Activated naive CD4-positive, alpha-beta T cell (primary cell): Measurements from ENCODE around the gene HSD11B2.

Experiments
- DNase-seq, 4 experiments: peaks; one replicate each; lab custom pipeline; 2025; lab: John Stamatoyannopoulos, UW

The HSD11B2 gene

GRCh38 chr16:67451704-67452435 is 20.9 kb downstream of the HSD11B2 start:
- DNase-seq, result no peak

DNA sequence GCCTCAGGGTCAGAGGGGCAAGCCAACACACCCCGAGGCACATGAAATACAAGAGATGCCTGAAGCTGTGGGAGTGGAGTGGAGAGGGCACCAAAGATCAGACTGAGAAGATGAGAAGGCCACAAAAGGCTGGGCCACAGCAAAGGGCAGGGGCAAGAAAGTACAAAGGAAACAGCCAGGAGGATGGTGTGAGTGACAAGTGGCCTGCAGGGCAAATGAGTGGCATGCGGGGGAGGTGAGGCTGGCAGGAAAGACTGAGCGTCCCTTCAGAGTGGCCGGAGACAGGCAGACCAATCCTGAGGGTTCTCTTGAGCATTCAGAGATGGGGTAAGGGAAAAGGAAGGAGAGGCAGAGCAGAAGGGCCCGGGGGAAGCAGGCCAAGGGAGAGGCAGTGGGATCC is 23.2 kb downstream of the HSD11B2 start:
- no peak for DNase-seq

DNA sequence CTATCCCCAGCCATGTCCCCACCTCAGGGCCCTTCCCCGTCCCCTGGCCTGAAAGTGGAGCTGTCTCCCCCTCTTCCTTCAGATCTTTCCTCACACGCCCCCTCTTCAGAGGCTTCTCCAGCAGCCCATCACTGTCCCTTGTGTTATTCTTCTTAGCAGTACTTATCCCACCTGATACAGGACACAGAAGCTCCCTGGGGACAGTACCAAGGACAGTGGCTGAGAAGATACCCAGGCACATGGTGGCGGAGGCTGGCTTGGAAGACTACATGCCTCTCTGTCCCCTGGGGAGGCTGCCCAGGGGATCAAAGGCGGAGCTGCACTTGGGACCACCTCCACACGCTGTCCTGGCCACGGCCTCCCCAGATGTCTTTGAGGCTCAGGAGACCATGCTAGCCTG is 23.9 kb downstream of the HSD11B2 start:
- DNase-seq, result no peak

- DNase-seq, result no peak
Observed at GRCh38 chr16:67456391-67457081, 25.6 kb downstream of the HSD11B2 start.

- no peak for DNase-seq
Observed at GRCh38 chr16:67457611-67458010, 26.7 kb downstream of the HSD11B2 start.

DNA sequence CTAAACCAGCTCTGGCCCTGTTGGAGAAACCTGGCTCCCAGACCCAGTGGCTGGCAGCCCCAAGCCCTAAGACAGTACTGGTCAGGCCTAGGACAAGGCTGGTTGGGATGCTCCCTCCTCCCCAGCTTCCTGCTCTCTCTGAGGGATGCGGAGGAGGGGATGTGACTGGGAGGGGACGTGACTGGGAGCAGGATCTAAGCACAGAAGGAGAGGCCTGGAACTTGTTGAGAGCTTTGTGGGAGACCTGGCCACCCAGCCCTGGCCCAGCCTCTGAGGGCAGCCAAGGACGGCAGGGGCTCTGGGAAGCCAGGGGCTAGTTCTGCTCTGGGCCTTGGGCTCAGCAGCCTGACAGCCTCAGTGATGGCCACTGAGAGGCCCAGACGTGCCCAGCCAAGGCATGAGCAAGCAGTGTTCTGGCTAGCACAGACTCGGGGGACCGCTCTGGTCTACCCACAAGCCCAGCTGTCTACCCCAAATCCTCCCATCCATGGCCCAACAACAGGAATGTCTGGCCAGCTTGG is 27.3 kb downstream of the HSD11B2 start:
- DNase-seq, result no peak

DNA sequence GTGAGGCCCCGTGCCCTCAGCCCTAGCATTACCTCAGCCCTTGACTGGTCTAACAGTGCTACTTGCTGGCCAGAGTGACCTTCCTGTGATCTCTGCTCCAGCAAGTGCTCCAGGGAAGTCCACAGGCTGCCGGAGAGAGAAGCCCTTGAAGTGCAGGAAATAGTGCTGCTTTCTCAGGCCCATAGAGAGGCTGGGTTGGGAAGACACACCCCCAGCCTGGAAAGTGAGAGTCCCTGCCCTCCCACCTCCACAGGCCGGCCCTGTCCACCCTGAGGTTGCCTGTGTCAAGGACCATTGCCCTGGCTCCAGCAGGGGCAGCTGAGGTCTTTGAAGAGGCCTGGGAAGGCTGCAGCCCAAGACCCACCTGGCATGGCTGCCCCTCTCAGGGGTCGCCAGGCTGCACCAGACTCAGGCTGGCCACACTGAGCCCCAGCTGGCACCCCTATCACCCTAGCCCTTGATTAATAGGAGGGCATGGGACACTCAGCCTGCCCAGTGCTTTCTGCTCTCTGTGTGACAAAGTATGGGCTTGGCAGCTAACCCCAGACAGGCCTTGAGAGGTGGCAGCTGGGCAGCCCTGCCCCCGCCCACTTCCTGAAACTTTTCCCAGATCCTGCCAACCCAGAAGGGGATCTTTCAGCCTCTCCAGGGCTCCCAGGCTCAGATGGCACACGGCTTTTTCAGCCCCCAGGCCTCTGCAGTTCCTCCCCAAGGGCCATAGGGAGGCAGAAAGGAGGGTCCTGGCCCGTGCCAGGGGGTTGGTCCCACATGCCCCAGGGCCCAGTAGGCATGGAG is 28.3 kb downstream of the HSD11B2 start:
- no peak for DNase-seq

DNA sequence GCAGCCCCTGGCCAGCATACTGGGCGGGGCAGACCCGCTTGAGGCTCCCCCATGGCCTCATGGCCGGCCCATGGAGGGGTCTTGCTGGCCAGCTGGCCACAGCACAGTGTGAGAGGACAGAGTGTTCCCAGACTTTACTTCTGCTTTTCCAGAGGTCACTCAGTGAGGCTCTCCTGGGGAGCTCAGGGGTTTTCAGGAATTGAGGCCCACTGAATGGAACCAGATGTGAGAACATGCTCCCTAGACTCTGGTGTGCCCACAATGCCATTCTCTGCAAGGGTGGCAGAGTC is 28.9 kb downstream of the HSD11B2 start:
- DNase-seq, result no peak

DNA sequence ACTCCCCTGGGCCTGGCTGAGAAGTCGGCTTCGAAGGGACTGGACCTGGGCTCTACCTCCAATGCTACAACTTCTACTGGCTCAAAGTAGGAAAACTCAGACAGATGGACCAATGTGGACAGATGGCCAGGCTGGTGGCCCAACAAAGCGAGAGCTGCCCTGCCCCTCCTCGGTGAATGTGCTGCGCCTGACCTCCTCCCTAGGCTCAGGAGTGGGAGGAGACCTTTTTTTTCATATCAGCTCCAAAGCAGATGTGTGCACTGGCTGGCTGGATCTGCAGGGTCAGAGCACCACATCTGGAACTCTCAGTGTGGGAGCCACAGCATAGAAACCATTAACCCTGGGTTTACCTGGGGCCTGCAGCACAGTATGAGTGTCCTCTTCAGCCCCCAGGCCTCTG is 29.2 kb downstream of the HSD11B2 start:
- DNase-seq, result no peak

GRCh38 chr16:67460961-67461360 is 30.0 kb downstream of the HSD11B2 start:
- DNase-seq, result no peak

- DNase-seq, result no peak
Observed at GRCh38 chr16:67461600-67462278, 30.8 kb downstream of the HSD11B2 start.

DNA sequence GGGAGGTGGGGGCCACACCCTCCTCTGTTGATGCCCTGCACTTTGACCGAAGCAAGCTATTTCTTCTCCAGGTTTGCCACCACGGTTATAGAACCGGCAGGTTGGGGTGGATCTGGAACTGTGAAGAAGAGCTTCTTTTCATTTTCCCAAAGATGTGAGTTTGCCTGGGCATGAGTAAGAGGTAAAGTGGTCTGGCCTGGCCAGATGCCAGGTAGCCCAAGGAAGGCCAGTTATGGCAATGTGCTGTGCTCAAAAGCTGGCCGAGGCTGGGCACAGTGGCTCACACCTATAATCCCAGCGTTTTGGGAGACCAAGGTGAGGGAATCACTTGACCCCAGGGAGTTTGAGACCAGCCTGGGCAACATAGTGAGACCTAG is 31.3 kb downstream of the HSD11B2 start:
- no peak for DNase-seq

GRCh38 chr16:67463059-67463458 is 32.1 kb downstream of the HSD11B2 start:
- DNase-seq, result no peak

DNA sequence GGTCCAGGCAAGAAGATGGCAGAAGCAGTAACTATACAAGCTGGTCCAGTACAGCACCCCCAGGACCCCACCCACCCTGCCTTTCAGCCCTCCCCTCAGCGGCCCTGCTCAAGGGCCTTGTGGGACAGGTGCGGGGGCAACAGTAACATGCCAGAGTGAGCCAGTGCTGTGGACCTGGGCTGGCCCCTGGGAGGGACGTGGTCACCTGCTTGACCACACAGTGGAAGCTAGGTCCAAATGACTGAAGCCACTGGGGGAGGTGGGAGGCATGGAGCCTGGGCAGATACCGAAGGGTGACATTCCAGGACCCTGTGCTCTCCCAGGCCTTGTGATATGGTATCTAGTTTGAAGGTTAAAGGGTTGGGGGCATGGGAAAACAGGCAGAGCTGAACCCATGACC is 32.8 kb downstream of the HSD11B2 start:
- no peak for DNase-seq

DNA sequence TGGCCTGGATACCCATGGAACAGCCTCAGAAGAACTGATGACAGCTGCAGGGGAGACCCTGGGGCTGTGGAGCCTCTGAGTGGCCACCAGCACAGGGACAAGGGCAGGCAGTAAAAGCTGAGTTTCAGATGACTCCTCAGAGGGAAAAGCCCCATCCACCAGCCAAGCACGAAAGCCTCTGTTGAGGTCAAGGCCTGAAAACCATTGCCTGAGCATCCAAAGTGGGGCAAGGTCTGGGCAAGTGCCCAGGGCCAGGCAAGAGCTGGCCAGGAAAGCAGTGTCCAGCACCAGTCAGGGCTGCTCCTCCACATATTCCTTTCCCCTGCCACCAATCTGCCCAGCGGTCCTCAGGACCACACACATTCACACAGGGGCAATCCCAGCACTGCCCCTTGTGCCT is 33.6 kb downstream of the HSD11B2 start:
- DNase-seq, result no peak

GRCh38 chr16:67466581-67466980 is 35.7 kb downstream of the HSD11B2 start:
- DNase-seq, result no peak

GRCh38 chr16:67468731-67469130 is 37.8 kb downstream of the HSD11B2 start:
- DNase-seq, result no peak

GRCh38 chr16:67470359-67470758 is 39.4 kb downstream of the HSD11B2 start:
- no peak for DNase-seq

DNA sequence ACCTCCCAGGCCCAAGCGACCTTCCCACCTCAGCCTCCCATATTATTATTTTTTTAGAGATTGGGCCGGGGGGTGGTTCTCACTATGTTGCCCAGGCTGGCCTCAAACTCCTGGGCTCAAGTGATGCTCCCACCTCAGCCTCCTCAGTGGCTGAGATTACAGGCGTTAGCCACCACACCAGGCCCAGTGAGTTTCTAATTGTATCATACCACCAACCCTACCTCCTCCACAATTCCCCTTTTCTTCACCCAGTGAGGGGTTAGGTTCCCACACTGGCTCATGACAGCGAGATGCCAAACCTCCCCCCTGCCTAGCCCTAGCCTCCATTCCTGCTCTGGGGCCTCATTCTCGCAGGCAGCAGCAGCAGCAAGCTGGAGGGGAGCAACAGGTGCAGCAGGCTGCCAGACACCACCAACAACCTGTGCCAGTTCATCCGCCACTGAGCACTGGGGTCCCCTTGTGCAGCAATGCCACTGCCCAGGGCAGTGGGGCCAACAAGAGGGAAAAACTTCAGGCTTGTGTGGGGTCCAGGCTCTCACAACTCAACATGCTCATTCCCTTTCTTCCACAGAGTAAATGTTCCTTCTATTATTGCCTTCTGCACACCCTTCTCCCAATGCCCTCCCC is 41.0 kb downstream of the HSD11B2 start:
- no peak for DNase-seq

DNA sequence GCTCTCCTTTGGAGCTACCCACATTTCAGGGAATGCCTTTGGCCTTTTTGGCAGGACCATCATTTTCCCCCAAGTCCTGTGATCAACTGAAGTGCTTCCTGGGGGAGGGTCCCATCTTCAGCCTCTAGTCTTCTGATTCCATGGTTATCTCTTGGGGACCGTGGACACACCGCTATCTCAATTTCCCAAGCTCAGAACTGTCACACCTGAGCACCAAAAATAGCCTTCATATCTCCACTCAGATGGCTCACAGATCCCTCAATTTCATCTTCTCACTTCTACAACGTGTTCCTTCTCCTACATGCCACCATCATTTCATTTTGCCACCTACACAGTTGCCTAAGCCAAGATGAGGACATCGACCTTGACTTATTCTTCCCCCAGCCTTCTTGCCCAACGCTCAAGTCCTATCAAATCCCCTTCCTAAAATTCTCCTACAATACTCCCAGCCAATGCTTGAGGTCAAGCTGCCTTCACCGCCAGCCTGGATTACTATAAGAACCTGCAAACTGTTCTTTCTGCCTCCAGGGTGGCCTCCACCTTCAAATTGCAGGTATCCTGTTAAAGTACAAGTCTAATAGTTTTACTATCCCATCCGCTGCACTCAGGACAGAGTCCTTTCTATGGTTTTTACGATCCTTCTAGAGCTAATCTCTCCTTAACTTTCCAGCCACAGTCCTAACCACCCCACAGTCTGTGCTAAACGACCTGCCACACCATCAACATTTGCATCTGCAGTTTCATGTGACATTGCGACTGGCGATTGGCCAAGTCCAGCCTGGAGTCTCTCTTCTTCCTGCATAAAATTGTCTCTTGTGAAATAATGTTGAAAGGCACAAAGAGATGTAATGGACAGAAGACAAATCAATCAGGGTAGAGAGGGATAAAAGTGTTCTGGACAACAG is 43.9 kb downstream of the HSD11B2 start:
- DNase-seq, result no peak
